Measurements from ENCODE around the gene ZNF25.
"Not testable (repeated sequence)": the region's sequence is repeated elsewhere in the genome, so short reads cannot be mapped to it uniquely, and the experiment has no call there.

Gene ZNF25

GRCh38 chr10:37937864-37938263 is 38.6 kb downstream of the ZNF25 start:
- no peak for DNase-seq

DNA sequence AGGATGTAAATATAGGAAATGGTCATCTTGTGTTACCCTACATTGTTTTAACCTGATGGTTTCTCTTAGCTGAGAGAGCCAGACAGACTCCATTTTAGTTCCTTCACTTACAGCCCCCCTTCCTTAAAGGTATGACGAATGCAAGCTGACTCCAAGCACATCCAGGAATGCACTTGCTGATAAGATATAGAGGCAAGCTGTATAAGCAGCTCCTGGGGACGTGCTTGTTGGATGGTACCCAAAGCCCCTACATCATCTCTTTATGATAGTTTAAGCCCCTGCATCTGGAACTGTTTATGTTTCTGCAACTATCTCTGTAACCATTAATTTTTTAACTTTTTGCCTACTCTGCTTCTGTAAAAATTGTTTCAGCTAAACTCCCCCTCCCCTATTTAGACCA is 41.7 kb downstream of the ZNF25 start:
- DNase-seq: no peak

DNA sequence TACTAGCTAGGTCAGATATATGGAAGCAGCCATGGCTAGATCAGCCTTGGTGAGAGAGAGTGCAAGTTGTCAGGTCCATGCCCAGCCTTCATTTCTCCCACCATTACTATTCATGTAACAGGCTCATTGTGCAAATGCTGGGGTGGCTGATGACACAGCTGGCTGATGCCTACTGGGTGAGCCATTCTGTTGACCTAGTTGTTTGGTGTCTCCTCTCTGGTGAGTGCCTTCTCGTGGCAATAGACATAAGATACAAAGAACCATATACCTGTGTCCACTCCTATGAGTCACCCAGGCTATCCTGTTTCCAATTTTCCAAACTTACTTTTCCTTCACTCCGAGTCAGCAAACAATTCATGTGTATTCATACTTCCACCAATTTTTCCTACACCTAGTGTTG is 46.0 kb downstream of the ZNF25 start:
- DNase-seq: no peak

- not testable (repeated sequence) for DNase-seq
These were observed 68.3 kb downstream of the ZNF25 start for GRCh38 chr10:37908165-37908564.

DNA sequence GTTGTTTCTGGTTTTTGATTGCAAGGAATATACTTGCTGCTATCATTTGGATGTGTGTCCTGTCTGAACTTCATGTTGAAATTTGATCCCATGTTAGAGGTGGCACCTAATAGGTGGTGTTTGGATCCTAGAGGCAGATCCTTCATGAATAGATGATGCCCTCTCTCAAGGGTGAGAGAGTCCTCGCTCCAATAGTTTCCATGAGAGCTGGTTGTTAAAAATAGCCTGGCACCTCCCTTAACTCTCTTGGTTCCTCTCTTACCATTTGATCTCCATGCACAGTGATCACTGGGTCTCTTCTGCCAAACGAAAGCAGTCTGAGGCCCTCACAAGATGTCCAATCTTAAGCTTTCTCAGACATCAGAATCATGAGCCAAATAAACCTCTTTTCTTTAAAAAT is 70.1 kb downstream of the ZNF25 start:
- no peak for DNase-seq

Measured in DMS 273 treated with DMSO at 0.1 percent for 48 hours (cell line).